RPMI8226 (cell line): ENCODE results near the gene STK24.

ENCODE experiments used
- DNase-seq: peaks from one replicate; pipeline ENCODE4 v3.0.0-alpha.2; 2015

Gene STK24

DNA sequence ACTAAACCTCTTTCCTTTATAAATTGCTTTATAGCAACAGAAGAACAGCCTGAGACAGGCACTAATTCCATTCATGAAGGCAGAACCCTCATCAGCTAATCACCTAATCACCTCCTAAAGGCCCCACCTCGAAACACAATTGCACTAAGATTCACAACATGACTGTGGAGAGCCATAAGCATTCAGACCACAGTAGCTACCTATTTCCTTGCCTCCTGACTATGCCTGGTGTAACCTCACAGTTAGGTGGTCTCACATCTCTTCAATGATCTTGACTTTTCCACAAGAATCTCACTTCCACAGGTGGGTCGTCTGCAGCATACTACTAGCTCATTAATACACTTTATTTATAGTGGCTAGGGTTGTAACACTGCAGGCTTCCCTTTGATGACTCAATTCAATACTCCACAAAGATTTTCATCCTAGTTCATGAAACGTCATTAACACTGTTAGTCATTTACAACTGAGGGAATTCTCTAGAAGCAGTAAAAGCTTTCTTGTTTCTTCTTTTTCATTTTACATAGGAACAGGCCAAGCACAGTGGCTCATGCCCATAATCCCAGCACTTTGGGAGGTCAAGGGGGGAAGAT is 27.1 kb downstream of the STK24 start:
- DNase-seq = no peak

DNA sequence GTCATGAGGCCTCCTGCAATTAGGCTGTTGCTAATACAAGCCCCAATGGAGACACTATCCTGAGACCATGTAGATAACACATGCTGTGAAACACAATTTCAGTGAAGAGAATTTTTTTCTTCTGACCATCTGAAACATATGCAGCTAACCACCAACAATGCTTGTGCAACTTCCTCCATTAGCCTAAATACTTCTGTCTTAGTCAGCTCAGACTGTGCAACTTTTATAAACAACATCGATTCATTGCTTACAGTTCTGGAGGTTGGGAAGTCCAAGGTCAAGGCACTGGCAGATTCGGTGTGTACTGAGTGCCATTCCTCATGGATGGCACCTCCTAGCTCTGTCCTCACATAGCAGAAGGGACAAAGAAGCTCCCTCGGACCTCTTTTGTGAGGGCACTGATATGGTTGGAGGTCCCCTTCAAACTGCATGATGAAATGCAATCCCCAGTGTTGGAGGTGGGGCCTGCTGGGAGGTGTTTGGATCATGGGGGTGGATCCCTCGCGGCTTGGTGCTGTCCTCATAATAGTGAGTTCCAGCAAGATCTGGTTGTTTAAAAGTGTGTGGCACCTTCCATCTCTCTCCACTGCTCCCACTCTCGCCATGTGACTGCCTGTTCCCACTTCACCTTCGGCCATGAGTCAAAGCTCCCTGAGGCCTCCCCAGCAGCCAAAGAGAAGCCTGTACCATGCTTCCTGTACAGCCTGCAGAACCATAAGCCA is 27.7 kb downstream of the STK24 start:
- DNase-seq = no peak

- DNase-seq = no peak
Observed at GRCh38 chr13:98548230-98548629, 28.7 kb downstream of the STK24 start.

GRCh38 chr13:98547455-98547854 is 29.5 kb downstream of the STK24 start:
- no peak for DNase-seq

DNA sequence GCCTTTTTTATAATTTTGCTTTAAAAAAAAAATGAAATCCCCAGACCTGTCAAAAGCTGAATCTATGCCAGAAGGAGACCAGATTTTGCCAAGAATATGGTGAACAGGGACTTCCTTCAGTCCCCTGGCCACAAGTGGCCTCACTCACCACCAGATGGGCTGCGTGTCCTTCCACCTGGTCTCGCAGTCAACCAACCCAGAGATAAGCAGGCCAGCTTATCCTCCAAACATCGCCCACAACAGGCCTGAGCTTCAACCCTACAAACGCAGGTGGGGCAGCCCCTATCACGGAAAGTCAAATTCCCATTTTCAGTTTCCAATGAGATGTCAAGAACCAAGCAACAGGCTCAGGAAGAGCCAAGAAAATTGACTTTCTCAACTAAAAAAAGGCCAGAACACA is 30.5 kb downstream of the STK24 start:
- no peak for DNase-seq

- DNase-seq = no peak
Observed at GRCh38 chr13:98544104-98544710, 32.7 kb downstream of the STK24 start.

GRCh38 chr13:98543378-98544103 is 33.4 kb downstream of the STK24 start:
- DNase-seq = no peak

DNA sequence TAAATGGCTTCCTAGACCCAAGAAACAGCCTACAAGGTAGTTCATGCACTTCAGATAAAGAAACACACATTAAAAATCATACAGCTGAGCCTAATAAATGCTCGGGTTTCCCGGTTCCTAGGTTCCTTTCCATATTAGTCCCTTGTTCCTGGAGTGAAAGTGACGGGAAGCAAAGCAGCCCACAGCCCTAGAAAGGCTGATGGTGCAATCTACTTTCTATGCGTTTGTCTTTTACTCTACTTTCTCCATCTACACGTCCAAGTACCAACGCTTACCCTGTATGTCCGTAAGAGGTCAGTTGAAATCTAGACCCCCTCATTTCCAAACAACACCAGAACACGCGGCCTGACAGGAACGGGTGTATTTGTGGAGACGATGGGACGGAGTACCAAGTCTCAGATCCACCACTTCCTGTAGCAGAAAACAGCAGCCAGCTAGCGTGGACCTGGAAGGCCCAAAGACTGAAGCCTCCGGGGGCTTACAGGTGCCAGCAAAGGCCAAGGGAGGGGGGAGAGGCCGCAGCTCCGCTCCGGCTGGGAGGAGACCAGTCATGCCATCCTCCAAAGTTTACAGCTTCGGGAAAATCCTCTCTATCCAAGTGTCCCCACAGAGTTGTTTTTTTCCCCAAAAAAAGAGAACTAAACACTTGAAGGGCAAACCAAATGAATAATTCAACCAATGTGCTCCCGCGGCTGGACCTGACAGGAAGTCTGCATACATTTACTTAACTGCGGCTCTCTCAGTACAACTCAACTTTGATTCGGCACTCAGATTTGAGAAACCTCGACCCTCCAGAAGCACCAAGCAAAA is 34.1 kb downstream of the STK24 start:
- no peak for DNase-seq

GRCh38 chr13:98541701-98542203 is 35.2 kb downstream of the STK24 start:
- no peak for DNase-seq

DNA sequence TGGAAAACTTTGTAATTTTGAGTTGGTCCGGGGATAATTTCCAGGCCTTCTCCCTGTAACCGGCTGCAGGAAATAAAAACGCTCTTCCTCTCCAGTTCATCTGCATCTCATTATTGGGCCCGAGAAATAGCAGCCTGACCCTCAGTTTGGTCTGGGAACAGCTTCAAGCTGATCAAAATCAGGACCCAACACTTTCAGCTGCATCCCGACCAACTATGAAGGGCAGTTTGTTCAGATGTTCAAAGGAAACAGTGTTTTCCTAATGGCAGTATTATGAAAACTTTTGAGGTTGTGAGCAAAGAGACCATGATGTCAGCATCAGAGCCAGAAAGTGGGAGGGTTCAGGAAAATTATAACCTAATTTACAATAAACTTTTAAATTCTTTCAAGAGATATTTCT is 35.7 kb downstream of the STK24 start:
- DNase-seq = no peak

- no peak for DNase-seq
Observed at GRCh38 chr13:98540476-98540875, 36.4 kb downstream of the STK24 start.

GRCh38 chr13:98539666-98540065 is 37.2 kb downstream of the STK24 start:
- no peak for DNase-seq

- no peak for DNase-seq
Observed at GRCh38 chr13:98538876-98539275, 38.0 kb downstream of the STK24 start.

DNA sequence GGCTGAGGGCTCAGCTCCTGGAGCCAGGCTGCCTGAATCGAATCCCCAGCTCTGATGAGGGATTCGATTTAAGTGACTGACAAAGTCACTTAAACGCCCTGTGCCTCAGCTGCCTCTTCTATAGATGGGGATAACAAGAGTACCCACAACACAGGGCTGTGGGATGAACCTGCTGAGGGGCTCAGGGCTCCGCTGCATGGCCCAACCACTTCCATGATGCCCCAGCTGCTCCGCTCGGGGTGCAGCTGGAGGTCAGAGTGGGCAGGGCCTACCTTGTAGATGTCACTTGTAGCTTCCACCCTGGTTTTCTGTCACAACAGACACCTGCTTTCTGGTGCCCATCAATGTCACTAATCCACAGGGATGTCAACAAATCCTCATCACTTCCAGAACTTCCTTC is 39.2 kb downstream of the STK24 start:
- no peak for DNase-seq

GRCh38 chr13:98537306-98537705 is 39.6 kb downstream of the STK24 start:
- DNase-seq = no peak

DNA sequence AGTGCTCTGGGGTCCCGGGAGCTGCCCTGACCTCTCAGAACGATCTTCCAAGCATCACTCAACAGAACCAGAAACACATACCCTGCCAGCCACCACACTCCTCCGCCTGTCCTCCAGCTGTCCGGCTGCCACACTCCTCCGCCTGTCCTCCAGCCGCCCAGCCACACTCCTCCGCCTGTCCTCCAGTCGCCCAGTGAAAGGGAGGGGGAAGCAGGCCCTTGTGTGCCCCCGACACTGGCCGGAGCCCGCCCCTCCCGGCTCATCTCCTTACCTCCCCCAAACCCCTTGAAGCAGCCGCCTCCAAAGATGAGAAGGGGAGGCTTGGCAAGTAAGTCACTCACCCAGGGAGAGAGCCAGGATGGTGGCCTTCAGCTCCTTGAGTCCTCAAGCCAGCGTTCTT is 40.2 kb downstream of the STK24 start:
- DNase-seq = no peak

DNA sequence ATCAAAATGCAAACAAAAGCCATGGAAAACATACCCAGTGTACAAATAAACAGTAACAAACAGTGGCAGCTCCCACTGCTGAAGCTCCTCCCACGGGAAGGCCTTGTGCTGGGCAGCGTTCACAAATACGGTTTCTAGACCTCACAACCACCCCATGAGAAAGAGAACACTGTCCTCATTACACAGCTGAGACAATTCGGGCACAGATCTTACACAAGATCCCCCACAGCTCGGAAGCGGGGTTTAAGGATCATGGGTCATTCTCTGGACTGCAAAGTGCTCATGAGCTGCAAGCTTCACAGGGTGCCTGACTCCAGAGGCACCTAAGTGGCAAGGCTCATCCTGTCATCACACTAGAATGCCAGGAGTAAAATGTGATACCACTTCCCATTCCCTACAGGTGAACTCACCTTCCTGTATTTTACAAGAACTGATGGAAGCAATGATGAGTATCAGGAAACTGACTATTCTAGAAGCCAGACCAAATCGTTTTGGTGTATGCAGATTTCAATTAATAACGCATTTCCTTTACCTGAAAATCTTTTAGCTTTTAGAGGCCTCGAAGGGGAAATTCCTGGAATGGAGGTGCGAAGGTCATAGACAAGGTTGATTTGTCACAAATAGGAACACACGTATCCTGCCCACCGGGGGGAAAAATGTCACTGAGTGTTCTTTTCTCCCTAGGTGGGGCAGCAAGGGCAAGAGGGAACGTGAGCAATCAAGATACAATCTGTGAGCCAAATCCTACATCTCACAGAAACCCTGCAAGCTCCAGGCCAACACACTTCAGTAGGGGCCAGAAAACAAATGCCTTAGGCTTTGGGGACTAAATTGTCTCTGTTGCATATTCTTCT is 41.2 kb downstream of the STK24 start:
- DNase-seq = no peak

DNA sequence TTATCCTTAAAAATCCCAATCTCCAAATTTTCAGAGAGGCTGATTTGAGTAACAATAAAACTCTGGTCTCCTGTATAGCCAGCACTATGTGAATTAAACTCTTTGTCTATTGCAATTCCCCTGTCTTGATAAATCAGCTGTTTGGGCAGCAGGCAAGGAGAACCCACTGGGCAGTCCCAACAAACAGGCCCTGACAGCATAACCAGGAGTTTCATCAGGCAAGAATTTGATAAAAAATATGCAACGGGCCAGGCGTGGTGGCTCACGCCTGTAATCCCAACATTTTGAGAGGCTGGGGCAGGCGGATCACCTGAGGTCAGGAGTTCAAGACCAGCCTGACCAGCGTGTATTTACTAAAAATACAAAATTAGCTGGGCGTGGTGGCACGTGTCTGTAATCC is 42.1 kb downstream of the STK24 start:
- no peak for DNase-seq

DNA sequence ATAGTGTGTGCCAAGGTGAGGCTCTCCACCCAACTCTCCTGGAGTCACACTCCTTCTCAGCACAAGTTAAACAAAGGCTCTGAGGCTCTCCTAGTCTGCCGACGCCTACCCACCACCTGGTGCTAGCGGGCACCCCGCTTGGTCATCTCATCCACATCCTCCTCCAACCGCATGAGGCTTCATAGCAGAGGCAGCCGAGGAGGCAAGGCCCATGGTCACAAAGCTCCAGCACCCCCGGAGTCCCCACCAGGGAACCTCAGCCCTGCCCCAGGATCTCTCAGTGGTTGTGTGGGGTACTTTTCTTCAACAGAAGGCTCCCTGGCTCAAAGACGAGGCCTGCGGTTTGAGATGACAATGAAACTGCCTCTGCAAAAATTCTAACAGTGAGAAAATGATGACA is 43.0 kb downstream of the STK24 start:
- DNase-seq = no peak

- no peak for DNase-seq
Observed at GRCh38 chr13:98532254-98532653, 44.7 kb downstream of the STK24 start.

DNA sequence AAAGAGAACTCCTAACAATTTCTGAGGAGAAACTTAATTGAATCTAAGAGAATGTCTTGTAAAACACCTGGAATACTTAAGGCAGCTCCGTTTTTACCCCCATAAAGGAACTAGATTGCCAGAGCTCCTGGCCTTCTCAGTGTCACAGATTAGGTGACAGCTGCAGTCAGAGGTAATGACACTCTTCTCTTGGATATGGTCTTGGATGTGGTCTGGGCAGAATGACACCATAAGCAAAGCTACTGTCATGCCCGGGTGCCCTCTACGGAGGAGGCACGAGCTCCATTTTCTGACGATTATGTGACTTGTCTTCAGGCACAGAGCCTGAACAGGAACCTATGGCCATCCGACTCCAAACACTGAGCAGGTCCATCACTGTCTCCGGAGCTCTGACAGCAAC is 46.7 kb downstream of the STK24 start:
- no peak for DNase-seq

DNA sequence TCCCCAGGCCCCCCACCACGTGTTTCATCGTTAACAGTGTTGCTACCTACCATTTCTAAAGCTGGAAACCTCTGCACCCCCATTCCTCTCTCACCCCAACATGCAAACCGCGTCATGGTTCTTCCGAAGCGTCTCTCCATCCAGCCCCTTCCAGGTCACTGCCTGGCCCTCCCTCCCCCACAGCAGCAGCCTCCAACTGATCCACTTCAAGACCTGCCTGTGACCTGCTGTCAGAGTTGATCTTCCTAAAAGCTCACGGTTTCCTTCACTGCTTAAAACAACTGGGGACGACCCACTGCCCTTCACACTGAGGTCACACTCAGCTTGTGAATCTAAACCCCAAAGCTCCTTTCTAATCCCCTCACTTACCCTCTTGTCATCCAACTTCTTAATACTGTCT is 47.7 kb downstream of the STK24 start:
- DNase-seq = no peak
